ENCODE measurements around the gene XPO5. TPM values are rescaled to one million over a fixed set of nuclear protein-coding genes. Genes with fewer than 3 reads are reported as not detected.

The XPO5 gene
- total RNA-seq, 1 experiment from 2014 or later: 114 TPM

GRCh38 chr6:43505718-43506117 lies 70.1 kb downstream of the XPO5 start:
- Histone ChIP-seq H4K91ac (ENCODE audit: insufficient read length, low read depth, low read length) (no peak overlapping the region), H3K27ac (ENCODE audit: insufficient read length, low read depth, low read length) (no peak overlapping the region), H2BK5ac (ENCODE audit: insufficient read length, low read length) (no peak overlapping the region), H3K4ac (ENCODE audit: low read depth, low read length) (no peak overlapping the region), H2BK120ac (ENCODE audit: low read depth, low read length, poor library complexity, severe bottlenecking) (no peak overlapping the region), H3K79me1 (ENCODE audit: insufficient read depth, low read depth, low read length, poor library complexity, severe bottlenecking) (no peaks in the 10 kb centered on the region), H4K20me1 (ENCODE audit: control insufficient read depth, insufficient read depth, insufficient read length) (no peaks in the 10 kb centered on the region), H3K23ac (ENCODE audit: insufficient read length, low read depth, low read length) (no peak overlapping the region), H3K23me2 (ENCODE audit: insufficient read length, low read depth, low read length, poor library complexity, severe bottlenecking) (peaks cover 5% of the 10 kb centered on the region), H4K8ac (replicated peaks; ENCODE audit: insufficient read length, low read depth, low read length) (no peak overlapping the region), H3K4me1 (ENCODE audit: insufficient read depth, low read length) (no peaks in the 10 kb centered on the region), H3K18ac (ENCODE audit: insufficient read length, low read depth, low read length) (no peak overlapping the region), H3K9me3 (ENCODE audit: control insufficient read depth, low read depth, low read length) (no peaks in the 10 kb centered on the region), H4K5ac (ENCODE audit: insufficient read length, low read depth, low read length) (no peak overlapping the region), H3K56ac (ENCODE audit: insufficient read length, low read depth, low read length) (no peak overlapping the region), H3K79me2 (ENCODE audit: insufficient read depth, low read length) (no peaks in the 10 kb centered on the region), H3T11ph (ENCODE audit: low read length) (no peak overlapping the region), H3K27me3 (ENCODE audit: insufficient read depth, low read length) (peaks cover 8% of the 10 kb centered on the region; the same call in 1 of the 2 replicates), H2BK12ac (ENCODE audit: insufficient read length, low read depth, low read length) (no peak overlapping the region), H2AFZ (ENCODE audit: low read length) (no peak overlapping the region), H2BK20ac (ENCODE audit: low read depth, low read length, poor library complexity, severe bottlenecking) (no peak overlapping the region), H2AK5ac (ENCODE audit: insufficient read length, low read length) (no peak overlapping the region), H2BK15ac (ENCODE audit: low read depth, low read length) (no peak overlapping the region), H3K4me2 (ENCODE audit: insufficient read depth, insufficient read length, low read length) (no peak overlapping the region), H3K14ac (ENCODE audit: insufficient read depth, low read length) (no peak overlapping the region), H3K9ac (ENCODE audit: extremely low read depth, insufficient read length, low read length) (no peak overlapping the region)
- no peak overlapping the region for H3K4me3 Mint-ChIP-seq
- TF ChIP-seq CTCF (conservative IDR thresholded peaks at IDR 0.05): peak; percentile 20; the same call in 1 of the 3 replicates
- H3K9me3 Mint-ChIP-seq: peaks cover 2 to 3% of the 10 kb centered on the region in 2 experiments; a peak in 3 of 5 replicates
- peaks cover 22 to 50% (median 37%) of the 10 kb centered on the region in 3 experiments for H3K36me3 Mint-ChIP-seq (ENCODE audit: insufficient read depth in 1 of 3, low read depth in 3 of 3)
- H3K27ac Mint-ChIP-seq: no peak overlapping the region
- no peak for DNase-seq
- peaks cover 28% of the 10 kb centered on the region for H3K27me3 Mint-ChIP-seq (ENCODE audit: low read depth)
- peaks cover 8 to 12% of the 10 kb centered on the region in 2 experiments for H3K4me1 Mint-ChIP-seq
- no CpG with 5 or more reads among the region's 6 CpGs for WGBS (ENCODE audit: extremely low coverage, insufficient read length, low lambda C conversion rate)
